ENCODE data around the gene SOX5. TPM values are rescaled to one million over a fixed set of nuclear protein-coding genes. Genes with fewer than 3 reads are reported as not detected.

SOX5 gene
- total and polyA plus RNA-seq, 9 of the 15 experiments (the other 6 are each of a cell fraction or from before 2014, with no cell fraction given) = 8.3 to 16.5 (median 11.9) TPM

GRCh38 chr12:23566133-23566532, 383.3 kb downstream of the SOX5 start (continued):
- TF ChIP-seq NCOR1 (IDR thresholded peaks at IDR 0.05) (peak; percentile 27; the same call in 1 of the 2 replicates), TGIF2 (CRISPR knock-in tag; IDR thresholded peaks at IDR 0.05) (no peak), ZNF408 (CRISPR knock-in tag; IDR thresholded peaks at IDR 0.05; ENCODE audit: low read depth) (no peak), L3MBTL2 (IDR thresholded peaks at IDR 0.05) (no peak), ZNF134 (CRISPR knock-in tag; conservative IDR thresholded peaks at IDR 0.05) (no peak), BCL6 (CRISPR knock-in tag; IDR thresholded peaks at IDR 0.05) (no peak), POLR3G (IDR thresholded peaks at IDR 0.05; ENCODE audit: extremely low read depth, insufficient read length, insufficient replicate concordance) (no peak), CBFA2T2 (conservative IDR thresholded peaks at IDR 0.05) (no peak), ZNF699 (CRISPR knock-in tag; IDR thresholded peaks at IDR 0.05; ENCODE audit: insufficient replicate concordance) (no peak), CBFB (CRISPR knock-in tag; IDR thresholded peaks at IDR 0.05) (no peak), GTF2B (IDR thresholded peaks at IDR 0.05; ENCODE audit: extremely low read depth, insufficient read length) (no peak), SIN3B (IDR thresholded peaks at IDR 0.05; ENCODE audit: low read depth) (no peak), NKRF (IDR thresholded peaks at IDR 0.05; ENCODE audit: borderline replicate concordance) (no peak), TCF7 (IDR thresholded peaks at IDR 0.05; ENCODE audit: borderline replicate concordance) (no peak), USF1 (CRISPR knock-in tag; IDR thresholded peaks at IDR 0.05) (no peak), TRIM24 (IDR thresholded peaks at IDR 0.05) (peak in 1 of 2 experiments; percentile 40; a peak in 1 of 4 replicates), FOXM1 (IDR thresholded peaks at IDR 0.05; ENCODE audit: low read depth) (no peak), FOXM1 (CRISPR knock-in tag; IDR thresholded peaks at IDR 0.05; ENCODE audit: low read depth) (no peak), TAL1 (IDR thresholded peaks at IDR 0.05) (0 out of 2 replicates have a peak, but pooled peaks have one; percentile 12), NR1H2 (CRISPR knock-in tag; IDR thresholded peaks at IDR 0.05) (no peak), PREB (CRISPR knock-in tag; IDR thresholded peaks at IDR 0.05) (no peak), FOS (IDR thresholded peaks at IDR 0.05; ENCODE audit: extremely low read depth, insufficient read length) (no peak), NFE2 (IDR thresholded peaks at IDR 0.05; ENCODE audit: low read depth) (no peak), SUPT5H (IDR thresholded peaks at IDR 0.05) (no peak), ZFP1 (CRISPR knock-in tag; IDR thresholded peaks at IDR 0.05) (no peak), MECOM (CRISPR knock-in tag; IDR thresholded peaks at IDR 0.05) (no peak), RFX5 (IDR thresholded peaks at IDR 0.05; ENCODE audit: low read depth, low read length) (no peak), PCBP2 (IDR thresholded peaks at IDR 0.05; ENCODE audit: low read depth, low read length, poor library complexity, severe bottlenecking) (no peak)
